Measurements from ENCODE around the gene TBC1D23. TPM values are rescaled to one million over a fixed set of nuclear protein-coding genes. Genes with fewer than 3 reads are reported as not detected.

The TBC1D23 gene
- total and polyA plus RNA-seq, 2 of the 13 experiments (the other 11 are each of a cell fraction or from before 2014, with no cell fraction given): 28.7 to 35.4 TPM

- TF ChIP-seq BATF2 (CRISPR knock-in tag; IDR thresholded peaks at IDR 0.05): no peak
- TF ChIP-seq MAF1 (CRISPR knock-in tag; IDR thresholded peaks at IDR 0.05; ENCODE audit: borderline replicate concordance): no peak
Observed at GRCh38 chr3:100230710-100231109, 30.1 kb upstream of the TBC1D23 start (continued).

GRCh38 chr3:100231668-100232067 is 29.1 kb upstream of the TBC1D23 start:
- Histone ChIP-seq H3K4me1 (ENCODE audit: insufficient read depth, low read length) (peaks cover 12% of the 10 kb centered on the region), H3K27ac (ENCODE audit: extremely low read length, insufficient read depth, low read length) (no peak overlapping the region), H3K27me3 (ENCODE audit: control insufficient read depth in 1 of 2, insufficient read depth in 2 of 2, low read length in 2 of 2) (no peaks in the 10 kb centered on the region), H3K9me3 (ENCODE audit: low read length) (no peaks in the 10 kb centered on the region), H3K79me2 (ENCODE audit: insufficient read depth, low read length) (no peaks in the 10 kb centered on the region), H3K4me3 (replicated peaks in 1 of 3; ENCODE audit: insufficient read depth in 1 of 3, low read depth in 2 of 3, low read length in 3 of 3) (no peak overlapping the region), H3K4me2 (ENCODE audit: low read depth, low read length) (no peak overlapping the region), H3K9ac (ENCODE audit: insufficient read depth, low read depth, low read length) (no peak overlapping the region), H3K36me3 (replicated peaks in 1 of 2; ENCODE audit: control insufficient read depth in 1 of 2, insufficient read depth in 2 of 2, low read length in 2 of 2) (no peaks in the 10 kb centered on the region), H4K20me1 (ENCODE audit: insufficient read depth, low read length) (no peaks in the 10 kb centered on the region), H2AFZ (ENCODE audit: low read length) (no peak overlapping the region)
- 90% methylated on average over 2 of the region's 2 CpGs for WGBS (ENCODE audit: low lambda C conversion rate)
- intact Hi-C loops (cut with micrococcal nuclease; ENCODE audit: unreplicated experiment): no loop called here
- TF ChIP-seq SSRP1 (CRISPR knock-in tag; IDR thresholded peaks at IDR 0.05): no peak
- no peak for TF ChIP-seq ZSCAN20 (CRISPR knock-in tag; IDR thresholded peaks at IDR 0.05; ENCODE audit: borderline replicate concordance)
- no peak for TF ChIP-seq CHD4 (IDR thresholded peaks at IDR 0.05; ENCODE audit: borderline replicate concordance, low read length)
- TF ChIP-seq STAT6 (CRISPR knock-in tag; IDR thresholded peaks at IDR 0.05; ENCODE audit: borderline replicate concordance): no peak
- TF ChIP-seq ZNF24 (IDR thresholded peaks at IDR 0.05): no peak
- no peak for TF ChIP-seq POGZ (CRISPR knock-in tag; IDR thresholded peaks at IDR 0.05)
- TF ChIP-seq THAP11 (CRISPR knock-in tag; IDR thresholded peaks at IDR 0.05): no peak
- no peak for TF ChIP-seq TFDP1 (CRISPR knock-in tag; IDR thresholded peaks at IDR 0.05; ENCODE audit: borderline replicate concordance)
- TF ChIP-seq NR2F6 (IDR thresholded peaks at IDR 0.05): no peak
- no peak for TF ChIP-seq NR2F6 (CRISPR knock-in tag; IDR thresholded peaks at IDR 0.05)
- TF ChIP-seq FOXK2 (IDR thresholded peaks at IDR 0.05): no peak
- ChIA-PET POLR2A (no interaction called here), CTCF (ENCODE audit: low intra/inter-chr PET ratio, low total read pairs) (no interaction called here)
- in situ Hi-C loops (cut with HindIII; ENCODE audit: extremely low pct_ligation_motif_present, low pct_unique_long_range_greater_than_20kb): no loop called here
- ATAC-seq: no peak
- DNase-seq (ENCODE audit: low spot score): no peak
- BruUV-seq (replicated peaks): no TSS peak
- no peak for FAIRE-seq

All from HepG2 (cell line).